HG02678 (cell line): ENCODE results near the gene SDR42E2.
"Not testable (repeated sequence)": the region's sequence is repeated elsewhere in the genome, so short reads cannot be mapped to it uniquely, and the experiment has no call there.

Source experiments
- ATAC-seq: cut with Tn5 transposase; IDR thresholded peaks from one replicate; pipeline ENCODE4 v1.9.1; 2021; ENCODE audit warnings: mild to moderate bottlenecking, moderate library complexity; ENCODE audit not compliant: unreplicated experiment

SDR42E2 gene

DNA sequence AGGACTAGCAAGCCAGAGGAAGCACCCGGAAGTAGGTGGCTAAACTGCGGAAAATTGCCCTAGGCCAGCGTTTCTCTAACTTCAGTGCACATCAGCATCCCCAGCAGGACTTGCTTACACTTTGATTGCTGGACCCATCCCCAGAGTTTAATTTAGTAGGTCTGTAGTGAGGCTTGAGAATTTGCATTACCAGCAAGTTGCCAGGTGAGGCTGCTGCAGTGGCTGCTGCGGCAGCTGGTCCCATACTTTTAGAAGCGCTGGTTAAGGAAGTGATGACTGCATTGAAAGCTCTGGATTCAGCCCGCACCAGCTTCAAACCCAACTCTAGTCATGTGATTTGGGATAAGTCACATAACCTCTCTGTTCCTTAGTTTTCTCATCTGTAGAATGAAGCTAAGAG, 48.0 kb downstream of the SDR42E2 start:
- no peak for ATAC-seq

DNA sequence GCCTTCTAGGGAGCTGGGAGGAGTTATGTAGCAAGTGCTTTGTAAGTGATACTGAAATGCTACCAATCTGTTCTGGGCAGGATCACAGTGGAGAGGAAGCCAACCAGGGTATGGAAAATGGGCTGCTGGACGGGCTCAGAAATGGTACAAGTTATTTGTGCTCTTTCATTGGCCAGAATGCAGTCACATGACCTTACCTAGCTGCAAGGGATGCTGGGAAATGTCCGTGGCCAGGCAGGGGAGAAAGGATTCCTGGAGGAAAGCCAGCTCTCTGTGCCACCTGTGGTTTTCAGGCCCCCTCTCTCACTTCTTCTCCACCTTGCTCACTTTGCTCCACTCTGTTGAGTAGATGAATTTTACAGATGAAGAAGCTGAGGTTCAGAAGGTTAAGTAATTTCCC, 48.5 kb downstream of the SDR42E2 start:
- no peak for ATAC-seq

DNA sequence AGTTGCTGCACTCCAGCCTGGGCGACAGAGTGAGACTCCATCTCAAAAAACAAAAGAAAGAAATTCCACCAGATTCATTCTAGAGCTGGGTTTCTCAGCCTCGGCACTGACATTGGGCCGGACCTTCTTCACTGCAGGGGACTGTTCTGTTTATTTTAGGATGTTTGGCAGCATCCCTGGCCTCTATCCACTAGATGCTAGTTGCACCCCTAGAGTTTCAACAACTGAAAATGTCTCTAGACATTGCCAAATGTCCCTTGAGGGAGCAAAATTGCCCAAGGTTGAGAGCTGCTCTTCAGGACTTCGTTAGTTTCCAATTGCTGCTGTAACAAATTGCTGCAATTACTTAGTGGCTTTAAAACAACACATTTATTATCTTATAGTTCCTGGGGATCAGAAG, 50.9 kb downstream of the SDR42E2 start:
- no peak for ATAC-seq

DNA sequence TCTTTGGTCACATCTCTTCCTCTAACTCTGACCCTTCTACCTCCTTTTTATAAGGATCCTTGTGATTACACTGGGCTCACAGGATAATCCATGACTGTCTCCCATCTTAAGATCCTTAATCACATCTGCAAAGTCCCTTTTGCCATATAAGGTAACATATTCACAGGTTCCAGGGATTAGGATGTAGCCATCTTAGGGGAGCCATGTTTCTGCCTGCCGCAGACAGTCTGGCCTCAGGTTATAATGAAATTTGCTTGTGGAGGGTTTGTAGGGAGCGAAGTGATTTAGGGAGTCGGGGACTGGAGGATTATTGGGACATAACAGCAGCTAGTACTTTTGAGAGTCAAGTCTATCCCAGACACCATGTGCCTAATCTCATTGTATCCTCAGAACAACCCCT, 51.5 kb downstream of the SDR42E2 start:
- ATAC-seq = no peak

DNA sequence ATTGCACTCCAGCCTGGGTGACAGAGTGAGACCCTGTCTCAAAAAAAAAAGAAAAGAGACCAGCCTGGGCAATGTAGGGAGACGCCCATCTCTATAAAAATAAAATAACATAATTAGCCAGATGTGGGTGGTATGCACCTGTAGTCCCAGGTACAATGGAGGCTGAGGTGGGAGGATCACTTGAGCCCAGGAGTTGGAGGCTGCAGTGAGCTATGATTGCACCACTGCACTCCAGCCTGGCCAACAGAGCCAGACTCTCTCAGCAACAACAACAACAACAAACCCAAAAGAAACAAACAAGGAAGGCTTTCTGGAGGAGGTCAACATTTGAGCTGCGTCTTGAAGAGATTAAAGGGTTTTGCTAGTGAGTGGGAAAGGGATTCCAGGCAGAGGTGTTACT, 52.1 kb downstream of the SDR42E2 start:
- ATAC-seq = no peak

DNA sequence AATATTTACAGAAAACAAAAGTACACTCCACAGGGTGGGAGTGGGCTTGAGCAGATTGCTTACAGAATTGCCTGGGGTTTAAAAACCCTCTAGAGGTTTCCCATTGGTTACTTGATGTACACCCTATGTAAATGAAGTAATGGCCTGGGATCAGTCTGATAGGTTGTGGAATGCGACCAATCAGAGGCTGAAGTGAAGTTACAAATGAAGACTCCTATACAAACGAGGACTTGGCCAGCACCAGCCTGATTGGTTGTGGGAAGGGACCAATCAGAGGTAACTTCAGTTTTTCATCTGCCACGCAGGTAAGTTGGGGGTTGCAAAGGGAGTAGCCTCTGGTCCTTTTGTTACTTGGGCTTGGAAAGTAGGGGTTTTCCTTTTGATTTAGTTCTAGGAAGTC, 52.6 kb downstream of the SDR42E2 start:
- no peak for ATAC-seq

DNA sequence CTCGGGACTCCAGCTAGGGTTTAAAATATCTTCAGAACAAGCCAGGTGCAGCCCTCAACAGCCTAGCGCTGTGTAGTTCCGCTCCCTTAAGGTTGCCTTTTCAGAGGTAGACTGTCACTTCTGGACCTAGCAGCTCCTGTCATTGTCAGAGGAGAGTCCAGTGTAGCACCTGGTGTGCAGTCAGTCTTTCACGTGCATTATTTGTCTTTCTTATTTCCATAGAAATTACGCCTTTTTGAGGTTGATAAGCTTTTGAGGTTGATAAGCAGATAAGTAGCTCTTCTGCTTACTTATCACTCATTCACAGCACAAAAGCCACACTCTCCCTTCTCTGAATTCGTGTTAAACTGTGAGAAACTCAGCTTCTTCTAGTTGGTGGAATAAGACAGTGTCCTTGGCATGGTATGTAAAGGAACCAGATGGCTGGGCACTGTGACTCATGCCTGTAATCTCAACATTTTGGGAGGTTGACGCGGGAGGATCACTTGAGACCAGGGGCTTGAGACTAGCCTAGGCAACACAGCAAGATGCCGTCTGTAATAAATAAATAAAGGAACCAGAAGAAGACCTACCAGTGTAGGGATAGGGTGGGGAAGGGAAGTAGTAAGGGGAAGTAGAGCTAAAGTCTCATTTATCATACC, 54.0 kb downstream of the SDR42E2 start:
- no peak for ATAC-seq

DNA sequence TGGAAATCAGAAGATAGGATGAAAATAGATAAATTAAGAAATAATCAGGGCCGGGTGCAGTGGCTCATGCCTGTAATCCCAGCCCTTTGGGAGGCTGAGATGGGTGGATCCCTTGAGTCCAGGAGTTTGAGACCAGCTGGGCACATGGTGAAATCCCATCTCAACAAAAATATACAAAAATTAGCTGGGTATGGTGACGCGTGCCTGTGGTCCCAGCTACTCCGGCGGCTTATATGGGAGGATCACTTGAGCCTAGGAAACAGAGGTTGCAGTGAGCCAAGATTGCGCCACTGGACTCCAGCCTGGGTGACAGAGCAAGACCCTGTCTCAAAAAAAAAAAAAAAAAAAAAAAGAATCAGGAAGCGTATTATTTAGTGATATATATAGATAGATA, 54.5 kb downstream of the SDR42E2 start:
- not testable (repeated sequence) for ATAC-seq

DNA sequence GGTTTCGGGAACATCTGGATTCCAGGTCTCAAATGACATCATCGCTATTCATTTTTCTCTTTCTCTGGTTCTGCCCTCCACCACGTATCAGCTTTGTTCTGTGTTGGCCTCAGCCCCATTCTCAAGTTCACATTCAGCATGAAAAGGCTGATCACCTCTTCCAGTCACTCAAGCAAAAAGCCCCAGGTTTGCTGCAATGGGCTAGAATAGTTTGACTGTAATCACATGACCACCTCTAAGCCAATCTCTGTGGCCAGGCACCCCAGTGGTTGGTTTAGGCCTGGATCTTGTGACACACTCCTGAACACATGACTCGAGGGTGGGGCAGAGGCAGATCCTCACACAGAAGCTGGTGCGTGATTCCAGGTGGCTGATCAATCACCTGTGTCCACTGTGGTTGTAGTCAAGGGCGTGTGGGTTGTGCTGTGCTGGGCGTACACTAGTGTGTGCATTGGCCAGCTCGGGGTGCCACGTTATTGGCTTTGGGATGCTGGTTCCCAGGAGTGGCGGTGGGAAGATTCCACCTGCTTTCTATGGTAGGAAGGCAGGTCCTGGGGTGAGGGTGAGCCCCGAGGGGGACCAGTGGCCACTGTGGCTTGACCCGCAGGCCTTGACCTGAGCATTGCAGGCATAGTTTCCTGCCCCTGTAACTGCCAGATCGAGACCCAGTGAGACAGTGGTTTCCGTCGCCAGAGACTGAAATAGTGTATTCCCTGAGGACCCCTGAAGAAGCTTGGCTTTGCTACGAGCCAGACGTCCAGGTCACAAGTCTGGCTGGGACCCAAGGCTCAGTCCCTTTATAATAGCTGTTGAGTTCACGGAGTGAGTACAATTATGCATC, 55.8 kb downstream of the SDR42E2 start:
- ATAC-seq = peak; percentile 88

DNA sequence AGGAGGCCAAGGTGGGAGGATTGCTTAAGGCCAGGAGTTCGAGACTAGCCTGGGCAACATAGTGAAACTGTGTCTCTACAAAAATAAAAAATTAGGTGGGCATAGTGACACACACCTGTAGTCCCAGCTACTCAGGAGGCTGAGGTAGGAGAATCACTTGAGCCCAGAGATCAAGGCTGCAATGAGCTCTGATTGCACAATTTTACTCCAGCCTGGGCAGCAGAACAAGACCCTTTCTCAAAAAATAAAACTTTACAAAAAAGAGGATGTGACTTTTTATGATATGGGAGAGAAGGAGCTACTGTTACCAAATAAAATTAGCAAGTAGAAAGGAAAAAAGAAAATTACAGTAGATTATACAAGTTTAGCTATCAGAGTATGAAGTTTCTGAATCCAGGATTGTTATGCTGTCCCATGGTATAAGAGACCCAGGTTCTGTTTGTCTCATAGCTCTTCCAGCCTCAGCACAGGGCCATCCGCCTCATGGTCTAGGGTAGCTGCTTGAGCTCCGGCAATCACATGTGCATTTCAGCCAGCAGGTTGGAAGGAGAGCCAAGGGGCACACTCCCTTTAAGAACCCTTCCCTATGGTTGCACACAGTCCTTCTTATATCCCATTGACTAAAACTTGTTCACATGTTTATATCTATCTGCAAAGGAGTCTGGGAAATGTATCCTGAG, 57.2 kb downstream of the SDR42E2 start:
- ATAC-seq = no peak

DNA sequence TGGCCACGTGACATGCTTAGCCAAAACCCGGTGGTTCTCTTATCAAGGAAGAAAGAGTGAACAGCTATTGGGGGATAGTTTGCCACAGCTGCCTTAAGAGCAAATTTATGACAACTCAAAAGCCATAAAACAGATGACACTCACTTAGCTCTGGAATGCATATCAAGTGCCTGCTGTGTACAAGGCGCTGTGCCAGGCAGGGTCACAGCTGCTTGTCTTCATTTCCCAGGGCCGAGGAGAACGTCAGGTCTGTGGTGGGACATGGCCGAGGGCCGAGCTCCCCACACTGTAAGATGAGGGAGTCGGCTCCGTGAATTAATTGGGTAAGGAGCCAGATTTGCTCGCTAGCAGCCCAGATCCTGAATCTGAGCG, 57.7 kb downstream of the SDR42E2 start:
- ATAC-seq = no peak

DNA sequence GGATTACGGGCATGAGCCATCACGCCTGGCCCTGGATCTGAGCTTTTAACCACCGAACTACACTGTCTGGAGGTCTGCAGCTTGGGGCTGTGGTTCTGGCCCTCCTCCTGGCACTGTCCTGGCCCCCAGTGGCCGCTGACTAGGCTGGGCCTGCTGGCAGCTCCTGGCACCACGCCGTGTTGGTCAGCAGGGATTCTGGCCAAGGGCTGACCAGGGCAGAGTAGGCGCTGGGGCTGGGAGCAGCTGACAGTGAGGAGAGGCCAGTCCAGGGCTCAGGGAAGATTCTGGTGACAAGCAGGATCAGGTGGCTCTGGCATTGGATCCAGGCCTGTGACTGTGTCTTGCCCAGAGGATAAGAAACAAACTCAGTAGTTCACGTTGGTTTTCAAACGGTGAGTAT, 58.4 kb downstream of the SDR42E2 start:
- no peak for ATAC-seq

DNA sequence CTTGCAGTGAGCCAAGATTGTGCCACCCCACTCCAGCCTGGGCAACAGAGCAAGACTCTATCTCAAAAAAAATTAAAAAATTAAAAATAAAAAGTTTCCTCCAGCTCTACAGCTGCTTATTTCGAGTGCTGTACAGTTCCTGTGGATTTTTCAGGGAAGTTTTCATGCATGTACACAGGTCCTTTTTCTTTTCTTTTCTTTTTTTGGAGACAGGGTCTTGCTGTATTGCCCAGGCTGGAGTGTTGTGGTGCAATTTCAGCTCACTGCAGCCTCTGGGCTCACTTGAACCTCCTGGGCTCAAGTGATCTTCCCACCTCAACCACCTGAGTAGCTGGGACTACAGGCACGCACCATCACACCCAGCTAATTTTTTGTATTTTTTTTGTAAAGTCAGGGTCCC, 59.7 kb downstream of the SDR42E2 start:
- ATAC-seq = no peak

DNA sequence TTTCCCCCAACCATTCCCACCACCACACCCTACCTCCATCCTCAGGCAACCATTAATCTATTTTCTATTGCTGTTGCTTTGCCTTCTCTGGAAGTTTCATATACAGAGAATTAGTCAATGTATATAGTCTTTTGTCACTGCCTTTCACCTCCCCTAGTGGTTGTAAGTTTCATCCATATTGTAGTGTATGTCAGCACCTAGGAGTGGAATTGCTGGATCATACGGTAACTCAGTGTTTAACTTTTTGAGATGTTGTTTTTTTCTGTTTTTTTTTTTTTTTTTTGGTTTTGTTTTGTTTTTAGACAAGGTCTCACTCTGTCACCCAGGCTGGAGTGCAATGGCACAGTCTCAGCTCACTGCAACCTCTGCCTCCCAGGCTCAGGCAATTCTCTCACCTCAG, 60.7 kb downstream of the SDR42E2 start:
- ATAC-seq = no peak

DNA sequence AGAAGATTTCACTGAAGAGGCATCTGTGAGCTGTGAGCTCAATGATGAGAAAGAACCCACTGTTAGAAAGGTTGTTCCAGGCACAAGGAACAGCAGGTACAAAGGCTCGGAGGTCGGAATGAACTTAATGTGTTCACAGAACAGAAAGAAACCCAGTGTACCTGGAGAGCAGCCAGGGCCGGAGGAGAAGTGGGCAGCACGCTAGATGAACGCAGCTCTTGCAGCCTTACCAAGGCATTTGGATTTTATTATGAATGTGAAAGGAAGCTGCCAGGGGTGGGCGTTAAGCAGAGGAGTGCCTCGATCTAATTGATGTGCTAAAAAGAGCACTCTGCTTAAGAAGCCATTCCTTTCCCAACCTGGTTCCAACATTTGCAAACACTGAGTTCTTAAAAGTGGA, 62.8 kb downstream of the SDR42E2 start:
- no peak for ATAC-seq

DNA sequence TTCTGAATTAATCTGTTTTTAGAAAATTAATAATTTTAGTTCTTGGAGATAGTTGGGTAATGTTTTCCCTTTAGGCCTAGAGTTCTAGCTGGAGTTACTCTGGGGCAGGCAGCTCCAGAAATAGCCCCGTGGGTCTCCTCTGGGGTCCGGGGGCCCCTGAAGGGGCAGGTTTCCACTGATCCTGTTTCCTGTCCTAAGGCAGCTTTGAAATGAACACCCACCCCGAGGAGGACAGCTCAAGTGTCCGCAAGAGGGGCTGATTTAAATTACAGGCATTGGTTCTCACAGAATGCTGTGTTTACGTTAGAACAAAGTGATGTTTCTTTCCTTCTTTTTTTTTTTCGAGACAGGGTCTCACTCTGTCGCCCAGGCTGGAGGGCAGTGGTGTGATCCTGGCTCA, 67.6 kb downstream of the SDR42E2 start:
- ATAC-seq = no peak

DNA sequence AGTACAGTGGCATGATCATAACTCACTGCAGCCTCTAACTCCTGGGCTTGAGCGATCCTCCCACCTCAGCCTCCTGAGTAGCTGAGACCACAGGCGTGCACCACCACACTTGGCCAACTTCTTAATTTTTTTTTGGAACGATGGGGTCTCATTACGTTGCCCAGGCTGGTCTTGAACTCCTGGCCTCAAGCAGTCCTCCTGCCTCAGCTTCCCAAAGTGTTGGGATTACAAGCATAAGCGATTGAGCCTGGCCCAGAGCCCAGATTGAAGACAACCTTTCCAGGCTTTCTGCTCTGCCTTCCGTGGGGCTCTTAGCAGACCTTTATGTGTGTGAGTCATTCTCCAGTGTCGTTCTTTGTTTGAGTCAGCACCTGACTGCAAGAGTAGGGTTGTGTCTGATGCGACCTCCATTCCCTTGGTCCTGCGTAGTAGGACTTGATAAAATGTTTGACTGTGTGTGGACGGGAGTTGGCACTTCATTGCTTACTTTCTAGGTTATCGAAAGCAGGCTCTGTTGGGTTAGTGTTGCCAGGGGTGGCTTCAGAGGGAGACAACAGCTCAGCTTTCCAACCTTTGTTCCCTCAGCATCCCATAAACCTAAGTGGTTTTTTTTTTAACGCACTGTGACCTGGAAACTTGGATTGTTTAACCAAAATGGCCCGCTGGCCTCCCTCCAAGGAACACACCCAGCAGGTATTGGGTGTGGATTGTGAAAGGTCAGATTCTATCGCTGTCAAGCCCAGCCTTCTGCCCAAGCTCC, 70.2 kb downstream of the SDR42E2 start:
- no peak for ATAC-seq

DNA sequence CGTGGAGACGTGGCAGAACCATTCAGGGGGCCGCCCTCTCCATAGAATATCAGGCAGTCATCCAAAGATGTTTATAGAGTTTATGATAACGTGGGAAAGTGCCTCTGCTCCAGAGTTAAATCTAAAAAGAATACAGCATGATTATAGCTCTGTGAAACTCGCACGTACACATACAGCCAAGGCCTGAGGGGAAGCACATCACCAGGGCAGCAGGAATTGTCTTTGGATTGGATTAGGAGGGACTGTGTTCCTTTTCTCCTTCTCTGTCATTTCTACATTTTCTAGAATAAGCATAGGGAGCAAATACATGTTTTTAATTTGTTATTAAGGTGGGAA, 70.7 kb downstream of the SDR42E2 start:
- ATAC-seq = no peak

DNA sequence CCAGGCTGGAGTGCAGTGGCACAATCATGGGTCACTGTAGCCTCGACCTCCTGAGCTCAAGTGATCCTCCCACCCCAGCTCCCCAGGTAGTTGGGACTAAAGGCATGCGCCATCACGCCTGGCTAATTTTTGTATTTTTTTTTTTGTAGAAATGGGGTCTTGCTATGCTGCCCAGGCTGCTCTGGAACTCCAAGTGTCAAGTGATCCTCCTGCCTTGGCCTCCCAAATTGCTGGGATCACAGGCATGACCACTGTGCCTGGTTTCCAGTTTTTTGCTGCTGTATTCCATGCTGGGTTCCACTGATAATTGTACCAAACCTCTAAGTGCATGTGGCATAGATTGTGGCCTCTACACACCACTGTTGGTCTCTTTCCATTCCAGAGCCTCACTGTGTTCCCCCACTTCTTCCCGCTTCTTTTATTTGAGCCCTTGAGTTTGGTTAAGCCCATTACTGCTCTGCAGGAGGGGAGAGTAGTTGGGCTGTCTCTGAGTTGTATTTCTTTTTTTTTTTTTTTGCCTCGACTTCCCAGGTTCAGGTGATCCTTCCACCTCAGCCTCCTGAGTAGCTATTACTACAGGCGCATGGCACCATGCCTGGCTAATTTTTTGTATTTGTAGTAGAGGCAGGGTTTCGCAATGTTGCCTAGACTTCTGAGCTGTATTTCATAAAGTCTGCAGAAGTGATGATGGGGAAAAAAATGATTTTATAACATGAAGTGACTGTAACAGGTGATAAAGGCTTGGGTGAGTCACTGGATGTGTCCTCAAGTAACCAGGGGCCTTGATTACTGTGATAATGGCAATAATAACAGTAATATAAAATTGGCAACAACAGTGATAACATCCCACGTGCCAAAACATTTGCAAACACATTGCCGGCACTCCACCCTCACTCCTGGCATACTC, 73.8 kb downstream of the SDR42E2 start:
- ATAC-seq = no peak

DNA sequence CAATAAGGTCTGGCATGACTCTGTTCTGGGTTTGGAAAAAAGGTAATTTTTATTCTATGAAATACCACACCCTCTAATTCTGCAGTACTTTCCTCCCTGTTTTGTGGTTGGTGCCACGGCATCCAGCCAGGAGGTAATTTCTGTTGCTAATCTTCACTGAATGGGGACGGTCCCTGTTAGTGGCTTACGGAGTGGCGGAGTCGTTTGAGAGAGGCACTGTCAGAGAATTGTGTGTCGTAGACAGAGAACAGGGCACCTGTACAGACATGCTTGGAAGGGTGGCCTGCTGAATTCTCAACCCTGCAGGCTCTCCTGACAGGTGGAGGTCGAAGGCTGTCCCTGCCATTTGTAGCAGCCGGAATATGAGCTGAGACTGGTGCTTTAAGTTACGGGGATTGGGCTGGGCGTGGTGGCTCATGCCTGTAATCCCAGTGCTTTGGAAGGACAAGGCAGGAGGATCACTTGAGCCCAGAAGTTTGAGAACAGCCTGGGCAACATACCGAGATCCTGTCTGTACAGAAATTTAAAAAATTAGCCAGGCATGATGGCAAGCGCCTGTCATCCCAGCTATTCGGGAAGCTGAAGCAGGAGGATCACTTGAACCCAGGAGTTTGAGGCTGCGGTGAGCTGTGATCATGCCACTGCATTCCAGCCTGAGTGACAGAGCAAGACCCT, 77.0 kb downstream of the SDR42E2 start:
- no peak for ATAC-seq
